ENCODE results near the gene OPA3.
"Not testable (repeated sequence)": the region's sequence is repeated elsewhere in the genome, so short reads cannot be mapped to it uniquely, and the experiment has no call there.

The OPA3 gene

GRCh38 chr19:45517641-45518468 is 66.7 kb downstream of the OPA3 start:
- no peak for DNase-seq

DNA sequence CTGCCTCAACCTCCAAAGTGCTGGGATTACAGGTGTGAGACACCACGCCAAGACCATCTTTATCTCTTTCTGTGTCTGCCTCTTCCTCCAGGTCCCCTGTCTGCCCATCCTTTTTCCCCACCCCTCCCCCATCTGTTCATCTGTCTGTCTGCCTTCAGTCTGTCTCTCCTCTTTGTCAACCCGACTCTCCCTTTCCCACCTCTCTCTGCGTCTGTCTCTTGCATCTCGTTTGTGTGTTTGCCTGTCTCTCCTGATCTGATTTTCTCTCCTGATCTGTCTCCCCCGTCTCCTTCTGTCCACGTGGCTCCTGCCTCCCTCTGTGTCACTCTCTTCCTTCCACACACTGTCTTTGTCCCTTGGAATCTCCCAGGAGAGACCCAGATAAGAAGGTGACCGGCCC is 67.4 kb downstream of the OPA3 start:
- DNase-seq: no peak

GRCh38 chr19:45515807-45516401 is 68.7 kb downstream of the OPA3 start:
- no peak for DNase-seq

- DNase-seq: no peak
These were observed 69.4 kb downstream of the OPA3 start for GRCh38 chr19:45515081-45515624.

DNA sequence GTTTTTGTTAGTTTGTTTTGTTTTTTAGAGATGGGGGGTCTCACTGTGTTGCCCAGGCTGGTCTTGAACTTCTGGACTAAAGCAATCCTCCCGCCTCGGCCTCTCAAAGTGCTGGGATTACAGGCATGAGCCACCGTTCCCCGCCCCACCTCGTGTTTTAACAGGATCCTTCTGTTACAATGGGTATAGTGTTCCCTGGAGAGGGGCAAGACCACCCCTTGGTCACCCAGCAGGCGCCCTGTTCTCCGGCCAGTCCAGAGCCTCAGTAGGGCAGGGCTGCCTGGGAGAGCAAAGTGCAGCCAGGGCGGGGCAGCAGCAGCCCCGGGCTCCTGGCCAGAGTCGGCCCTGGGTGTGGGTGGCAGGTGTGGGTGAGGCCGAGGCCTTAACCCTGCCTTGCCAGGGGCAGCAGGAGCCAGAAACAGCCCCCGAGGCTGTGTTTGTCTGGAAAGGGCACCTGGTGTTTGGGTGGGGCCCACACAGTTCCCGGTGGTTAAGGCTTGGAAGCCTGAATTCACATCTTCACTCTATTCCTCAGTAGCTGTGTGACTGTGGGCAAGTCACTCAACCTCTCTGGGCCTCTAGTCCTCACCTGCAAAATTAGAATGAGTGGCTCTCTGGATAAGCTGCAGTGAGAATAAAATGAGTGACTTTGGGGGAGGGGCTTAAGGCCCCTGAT is 70.1 kb downstream of the OPA3 start:
- DNase-seq: no peak

- no peak for DNase-seq
These were observed 71.6 kb downstream of the OPA3 start for GRCh38 chr19:45512881-45513483.

- DNase-seq: no peak
These were observed 73.5 kb downstream of the OPA3 start for GRCh38 chr19:45511074-45511473.

GRCh38 chr19:45510352-45510751 is 74.2 kb downstream of the OPA3 start:
- not testable (repeated sequence) for DNase-seq

- DNase-seq: no peak
These were observed 74.9 kb downstream of the OPA3 start for GRCh38 chr19:45509692-45510015.

- DNase-seq: peak; percentile 24
These were observed 75.5 kb downstream of the OPA3 start for GRCh38 chr19:45508861-45509691.

DNA sequence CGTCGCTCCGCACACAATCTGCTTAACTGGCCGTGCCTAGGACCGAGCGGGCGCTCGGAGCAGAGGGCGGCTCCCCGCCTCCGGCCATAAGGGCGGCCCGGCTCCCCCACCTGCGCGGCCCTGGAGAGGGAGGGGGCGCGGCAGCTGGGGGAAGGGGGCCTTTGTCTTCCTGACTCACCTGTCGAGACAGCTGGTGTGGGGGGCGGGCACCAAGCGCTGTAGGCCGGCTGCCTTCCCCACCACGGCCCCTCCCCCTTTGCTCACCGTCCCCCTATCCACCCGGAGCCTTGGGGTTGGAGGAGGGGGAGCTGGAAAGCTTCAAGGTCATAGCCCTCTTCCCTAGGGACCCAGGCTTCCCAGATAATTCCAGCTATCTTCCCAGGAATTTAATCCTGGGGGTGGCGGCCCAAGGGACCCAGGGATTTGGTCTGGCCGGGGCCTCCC is 76.2 kb downstream of the OPA3 start:
- no peak for DNase-seq

- DNase-seq: no peak
These were observed 76.7 kb downstream of the OPA3 start for GRCh38 chr19:45507872-45508416.

DNA sequence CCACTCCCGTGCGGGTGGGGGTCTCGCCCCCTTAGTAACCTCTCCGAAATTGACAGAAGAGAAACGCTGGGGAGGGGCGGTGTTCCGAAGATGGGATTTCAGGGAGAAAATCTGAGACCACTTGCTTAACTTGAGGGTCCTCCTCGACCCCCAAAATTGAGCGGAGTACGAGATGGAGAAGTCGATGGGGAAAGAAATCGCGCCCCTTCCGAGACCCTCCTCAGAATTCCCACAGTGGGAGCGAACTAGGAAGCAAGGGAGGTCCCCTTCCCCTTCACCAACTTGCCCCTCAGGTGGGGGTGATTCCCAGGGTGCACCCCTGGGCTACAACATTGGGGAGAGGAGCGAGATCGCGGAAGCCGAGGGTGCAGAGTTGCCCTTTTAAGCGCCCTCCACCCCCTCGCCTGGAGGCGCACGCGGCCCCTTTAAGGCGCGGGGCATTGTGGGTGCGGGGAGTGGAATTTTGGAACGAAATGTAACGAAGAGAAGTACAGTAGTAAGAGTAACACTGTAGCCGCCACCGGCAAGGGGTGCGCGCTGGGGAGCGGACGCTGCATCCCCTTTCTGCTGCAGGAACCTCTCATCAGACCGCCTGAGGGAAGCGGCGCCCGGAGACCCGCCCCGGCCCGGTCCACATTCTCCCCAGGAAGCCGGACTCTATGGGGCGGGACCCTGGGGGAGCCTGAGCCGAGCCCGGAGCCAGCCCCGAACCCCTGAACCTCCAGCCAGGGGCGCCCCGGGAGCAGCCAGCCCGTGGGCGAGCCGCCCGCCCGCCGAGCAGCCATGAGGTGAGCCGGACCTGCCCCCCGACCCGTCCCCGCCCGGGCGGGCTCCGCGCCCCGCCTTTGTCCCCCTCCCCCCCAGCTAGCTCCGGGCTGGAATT is 77.4 kb downstream of the OPA3 start, which contains the start of gene VASP:
Gene VASP (plus strand): TSS at position 491 of the 883 bp plus-strand sequence. CDS start 293 bp downstream, at position 784.
- DNase-seq: peak; percentile 43

- peak; percentile 58 for DNase-seq
These were observed 78.2 kb downstream of the OPA3 start for GRCh38 chr19:45506246-45506988.

GRCh38 chr19:45505996-45506245 is 78.7 kb downstream of the OPA3 start:
- no peak for DNase-seq

GRCh38 chr19:45505151-45505995 is 79.2 kb downstream of the OPA3 start:
- DNase-seq: no peak

DNA sequence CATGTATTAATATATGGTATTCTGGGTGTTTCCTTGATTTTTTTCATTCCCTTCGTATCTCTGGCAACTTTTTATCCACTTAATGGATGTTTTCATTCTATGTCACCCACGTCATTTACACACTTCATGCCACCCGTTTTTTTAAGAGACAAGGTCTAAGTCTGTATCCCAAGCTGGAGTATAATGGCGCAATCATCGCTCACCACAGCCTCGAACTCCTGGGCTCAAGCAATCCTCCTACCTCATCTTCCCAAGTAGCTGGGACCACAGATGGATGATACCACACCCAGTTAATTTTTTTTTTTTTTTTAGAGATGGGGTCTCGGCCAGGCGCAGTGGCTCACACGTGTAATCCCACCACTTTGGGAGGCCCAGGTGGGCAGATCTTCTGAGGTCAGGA is 80.7 kb downstream of the OPA3 start:
- no peak for DNase-seq

DNA sequence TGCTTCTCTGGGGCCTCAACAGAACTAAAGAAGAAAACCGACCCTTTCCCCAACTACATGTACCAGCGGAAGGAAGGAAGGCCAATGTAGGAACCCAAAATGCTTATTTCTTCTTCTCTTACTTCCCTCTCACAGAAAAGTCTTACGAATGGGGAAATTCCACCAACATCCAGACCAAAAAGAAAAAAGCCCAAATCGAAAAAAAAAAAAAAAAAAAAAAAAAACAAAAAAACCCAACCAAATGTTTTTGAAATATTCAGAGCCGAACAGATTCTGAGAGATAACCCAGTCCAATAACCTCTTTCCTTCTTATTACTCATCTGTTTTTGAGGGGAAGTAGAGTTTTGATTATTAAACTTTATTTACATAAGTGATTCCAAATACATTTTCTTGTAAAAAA is 82.5 kb downstream of the OPA3 start:
- DNase-seq: no peak

DNA sequence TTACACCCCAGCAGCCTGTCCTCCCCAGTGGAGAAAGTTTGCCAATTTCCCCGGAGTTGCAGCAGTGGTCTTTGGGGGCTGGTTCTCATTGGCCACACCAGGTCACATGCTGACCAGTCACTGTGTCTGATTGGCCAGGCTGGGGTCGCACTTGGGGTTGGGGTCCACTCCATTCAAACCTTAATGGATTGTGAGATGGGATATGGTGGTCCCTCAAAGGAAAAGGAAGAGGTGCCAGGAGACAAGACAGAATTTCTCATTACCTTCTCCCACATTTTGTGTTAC is 82.9 kb downstream of the OPA3 start:
- no peak for DNase-seq

All from NCI-H2029 treated with DMSO at 0.1 percent for 48 hours (cell line).